OCI-LY3 (cell line): ENCODE measurements around the gene MTURN.

Experiments used
- EZH2phosphoT487 ChIP-seq: fragments of 200-600 bp; shearing (Covaris generic); IDR thresholded peaks from 2 replicates; pipeline ENCODE4 v1.6.1; 2018; ENCODE audit warnings: antibody characterized with exemption, mixed run types, low read depth
- TF ChIP-seq, protein P1 (sequence below): fragments of 200-600, 300-600 bp; sonication (generic); IDR thresholded peaks from 2 replicates; pipeline ENCODE4 v1.5.1; 2014; ENCODE audit warnings: antibody characterized with exemption, low read length, low read depth

DNA sequence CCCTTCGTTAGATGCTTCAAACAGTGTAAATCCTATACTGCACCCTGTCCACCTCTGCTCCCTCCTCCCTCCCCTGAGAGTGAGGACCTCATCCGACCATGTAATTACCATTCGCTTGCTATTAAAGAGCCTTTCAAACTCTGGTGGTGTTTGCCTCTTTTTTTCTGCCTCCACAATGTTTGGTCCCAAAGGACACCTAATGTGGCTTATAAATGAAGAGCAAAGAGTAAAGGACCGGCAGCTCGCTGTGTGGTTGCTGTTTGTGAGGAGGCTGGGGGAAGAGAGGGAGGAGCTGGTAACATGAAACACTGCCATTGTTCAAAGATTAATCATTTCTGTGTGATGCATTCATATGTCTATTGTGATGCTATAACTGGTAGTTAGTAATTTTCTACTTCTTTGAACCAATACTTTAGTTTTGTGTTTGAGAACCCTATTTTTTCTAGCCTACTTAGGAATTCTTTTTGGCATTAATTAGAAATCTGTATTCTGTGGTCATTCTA, 27.9 kb downstream of the MTURN start:
- TF ChIP-seq, protein P1, sequence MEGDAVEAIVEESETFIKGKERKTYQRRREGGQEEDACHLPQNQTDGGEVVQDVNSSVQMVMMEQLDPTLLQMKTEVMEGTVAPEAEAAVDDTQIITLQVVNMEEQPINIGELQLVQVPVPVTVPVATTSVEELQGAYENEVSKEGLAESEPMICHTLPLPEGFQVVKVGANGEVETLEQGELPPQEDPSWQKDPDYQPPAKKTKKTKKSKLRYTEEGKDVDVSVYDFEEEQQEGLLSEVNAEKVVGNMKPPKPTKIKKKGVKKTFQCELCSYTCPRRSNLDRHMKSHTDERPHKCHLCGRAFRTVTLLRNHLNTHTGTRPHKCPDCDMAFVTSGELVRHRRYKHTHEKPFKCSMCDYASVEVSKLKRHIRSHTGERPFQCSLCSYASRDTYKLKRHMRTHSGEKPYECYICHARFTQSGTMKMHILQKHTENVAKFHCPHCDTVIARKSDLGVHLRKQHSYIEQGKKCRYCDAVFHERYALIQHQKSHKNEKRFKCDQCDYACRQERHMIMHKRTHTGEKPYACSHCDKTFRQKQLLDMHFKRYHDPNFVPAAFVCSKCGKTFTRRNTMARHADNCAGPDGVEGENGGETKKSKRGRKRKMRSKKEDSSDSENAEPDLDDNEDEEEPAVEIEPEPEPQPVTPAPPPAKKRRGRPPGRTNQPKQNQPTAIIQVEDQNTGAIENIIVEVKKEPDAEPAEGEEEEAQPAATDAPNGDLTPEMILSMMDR, result no peak
- TF ChIP-seq EZH2phosphoT487, result no peak
